Measurements from ENCODE around the gene RPTOR.

- TF ChIP-seq POLR2A (IDR thresholded peaks at IDR 0.05): no peak
- no peak for TF ChIP-seq CTCF (IDR thresholded peaks at IDR 0.05)
- TF ChIP-seq POLR2AphosphoS5 (IDR thresholded peaks at IDR 0.05): no peak
- no peak for TF ChIP-seq EP300 (IDR thresholded peaks at IDR 0.05)
These were observed 228.2 kb downstream of the RPTOR start for GRCh38 chr17:80772906-80773242.

Data from upper lobe of left lung (tissue), 4 donors.